Mesenchymal stem cell (in vitro differentiated cells and primary cell): ENCODE results near the gene DNHD1.
A peak's percentile ranks its signal among the peaks of the same experiment; 100 is the strongest.

ENCODE experiments used
- DNase-seq: peaks from one replicate; pipeline ENCODE4 v3.0.0-alpha.2; 2013
- H2AFZ ChIP-seq: one replicate; pipeline ENCODE4 v1.6.1; 2013; ENCODE audit warnings: low read depth, mild to moderate bottlenecking, control low read depth, inconsistent platforms, low read length, moderate library complexity
- H2AK5ac ChIP-seq: 2 replicates; pipeline ENCODE4 v1.6.1; 2013; ENCODE audit warnings: low read length, moderate library complexity, mild to moderate bottlenecking, inconsistent platforms; ENCODE audit not compliant: severe bottlenecking
- H2BK120ac ChIP-seq: one replicate; pipeline ENCODE4 v1.6.1; 2013; ENCODE audit warnings: low read depth, mild to moderate bottlenecking, inconsistent platforms, low read length, moderate library complexity
- H2BK12ac ChIP-seq, 2 experiments: one replicate each; pipeline ENCODE4 v1.6.1; 2013; ENCODE audit warnings: inconsistent platforms in 2 of 2, low read length in 2 of 2, mild to moderate bottlenecking in 2 of 2, moderate library complexity in 2 of 2, control low read depth in 1 of 2
- H2BK15ac ChIP-seq: one replicate; pipeline ENCODE4 v1.6.1; 2013; ENCODE audit warnings: mild to moderate bottlenecking, low read depth, inconsistent platforms; ENCODE audit not compliant: poor library complexity, severe bottlenecking
- H2BK5ac ChIP-seq: 2 replicates; pipeline ENCODE4 v1.6.1; 2013; ENCODE audit warnings: low read depth, mild to moderate bottlenecking, low read length, control low read depth, inconsistent platforms; ENCODE audit not compliant: poor library complexity, severe bottlenecking
- H3K14ac ChIP-seq, 2 experiments: one replicate each; pipeline ENCODE4 v1.6.1; 2013; ENCODE audit warnings: inconsistent platforms in 2 of 2, low read length in 2 of 2, control low read depth in 1 of 2, mild to moderate bottlenecking in 1 of 2, moderate library complexity in 1 of 2
- H3K18ac ChIP-seq, 2 experiments: one replicate each; pipeline ENCODE4 v1.6.1; 2013; ENCODE audit warnings: inconsistent platforms in 2 of 2, low read length in 2 of 2, control low read depth in 1 of 2, low read depth in 1 of 2, mild to moderate bottlenecking in 1 of 2
- H3K23ac ChIP-seq, 2 experiments: one replicate each; pipeline ENCODE4 v1.6.1; 2013; ENCODE audit warnings: inconsistent platforms in 2 of 2, low read length in 2 of 2, mild to moderate bottlenecking in 2 of 2, moderate library complexity in 2 of 2, control low read depth in 1 of 2
- H3K27ac ChIP-seq: 2 replicates; pipeline ENCODE4 v1.5.1; 2013; ENCODE audit warnings: mild to moderate bottlenecking, moderate library complexity, low read length, control low read depth, inconsistent platforms; ENCODE audit not compliant: poor library complexity, severe bottlenecking
- H3K27me3 ChIP-seq, 2 experiments: 2 replicates each; pipeline versions ENCODE4 v1.6.1 to v1.7.0; 2013; ENCODE audit warnings: low read length in 2 of 2, mild to moderate bottlenecking in 2 of 2, moderate library complexity in 2 of 2, control low read depth in 1 of 2, inconsistent platforms in 1 of 2; ENCODE audit not compliant: control insufficient read depth in 1 of 2, insufficient read depth in 1 of 2
- H3K36me3 ChIP-seq, 2 experiments: 2 replicates each; pipeline versions ENCODE4 v1.6.1 to v1.7.0; 2013; ENCODE audit warnings: low read length in 2 of 2, control low read depth in 1 of 2, inconsistent platforms in 1 of 2, low read depth in 1 of 2, mild to moderate bottlenecking in 1 of 2; ENCODE audit not compliant: insufficient read depth in 2 of 2, control insufficient read depth in 1 of 2
- H3K4ac ChIP-seq, 2 experiments: one replicate each; pipeline ENCODE4 v1.6.1; 2013; ENCODE audit warnings: inconsistent platforms in 2 of 2, low read length in 2 of 2, mild to moderate bottlenecking in 2 of 2, moderate library complexity in 2 of 2, control low read depth in 1 of 2, low read depth in 1 of 2
- H3K4me1 ChIP-seq: 2 replicates; pipeline ENCODE4 v1.6.1; 2013; ENCODE audit warnings: low read depth, low read length, control low read depth; ENCODE audit not compliant: control insufficient read depth, insufficient read depth
- H3K4me2 ChIP-seq: 2 replicates; pipeline ENCODE4 v1.6.1; 2013; ENCODE audit warnings: low read length, mild to moderate bottlenecking, inconsistent platforms; ENCODE audit not compliant: poor library complexity, severe bottlenecking
- H3K4me3 ChIP-seq, 2 experiments: 2 replicates each; pipeline versions ENCODE4 v1.5.1 to v1.7.0; 2013; ENCODE audit warnings: low read length in 2 of 2, mild to moderate bottlenecking in 2 of 2, control low read depth in 1 of 2, low read depth in 1 of 2; ENCODE audit not compliant: insufficient read depth in 1 of 2
- H3K79me1 ChIP-seq: replicated peaks from 2 replicates; pipeline ENCODE4 v1.6.1; 2013; ENCODE audit warnings: mild to moderate bottlenecking, control low read depth, low read length, inconsistent platforms; ENCODE audit not compliant: poor library complexity, severe bottlenecking
- H3K9ac ChIP-seq: 2 replicates; pipeline ENCODE4 v1.7.0; 2013; ENCODE audit warnings: mild to moderate bottlenecking, low read length, moderate library complexity
- H3K9me3 ChIP-seq: 2 replicates; pipeline ENCODE4 v1.7.0; 2013; ENCODE audit warnings: mild to moderate bottlenecking, low read length; ENCODE audit not compliant: control insufficient read depth
- H4K8ac ChIP-seq: one replicate; pipeline ENCODE4 v1.6.1; 2013; ENCODE audit warnings: inconsistent platforms, mild to moderate bottlenecking, low read length, moderate library complexity
- H4K91ac ChIP-seq: one replicate; pipeline ENCODE4 v1.6.1; 2013; ENCODE audit warnings: mild to moderate bottlenecking, low read length, inconsistent platforms
- WGBS: methylation state at CpG from one replicate; pipeline ENCODE4 v1.1.7; 2013; ENCODE audit warnings: mixed read lengths; 5-methylcytosine and 5-hydroxymethylcytosine counted together

Gene DNHD1

DNA sequence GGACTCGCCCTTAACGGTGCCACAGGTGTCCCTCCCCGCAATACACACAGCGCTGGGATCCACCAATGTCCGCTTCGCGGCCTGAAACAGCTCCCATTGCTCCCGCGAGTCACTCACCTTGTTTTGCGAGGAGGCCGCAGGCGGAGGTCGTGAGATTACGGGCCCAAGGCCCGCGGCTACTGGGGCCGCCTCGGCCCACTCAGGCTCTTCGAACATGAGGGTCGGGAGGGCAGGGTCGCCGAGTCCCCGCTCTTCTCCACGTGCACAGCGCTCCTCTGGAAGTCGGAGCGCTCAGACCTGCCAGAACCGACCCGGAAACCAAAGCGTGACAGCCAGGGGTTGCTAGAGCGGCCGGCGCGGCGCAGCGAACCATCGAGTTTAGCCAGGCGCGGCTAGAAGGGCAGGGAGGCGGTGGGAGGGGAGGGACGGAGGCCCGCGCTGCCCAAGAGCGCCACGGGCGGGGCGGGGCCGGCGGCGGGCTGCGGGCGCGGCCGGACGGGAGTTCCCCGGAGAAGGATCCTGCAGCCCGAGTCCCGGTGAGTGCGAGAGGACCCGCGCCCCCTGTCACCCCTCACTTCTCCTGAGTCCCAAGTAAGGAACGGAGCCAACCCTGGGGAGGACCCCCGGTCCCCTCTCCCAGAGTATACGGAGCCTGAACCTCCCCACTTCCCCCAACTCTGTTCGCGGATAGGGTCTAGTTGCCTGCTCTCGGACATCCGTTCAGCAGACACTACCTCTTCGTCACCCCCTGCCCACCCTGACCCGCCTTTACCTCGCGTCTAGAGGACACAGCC lies 106.4 kb downstream of the DNHD1 start, which contains the start of the genes ILK and RRP8:
TSS of gene ILK (plus strand) at position 488 of the 794 bp plus-strand sequence. CDS start 498 bp downstream, outside the sequence.
TSS of gene RRP8 (minus strand) at position 330 of the 794 bp plus-strand sequence. CDS start at position 216, 114 bp downstream.
- Histone ChIP-seq H3K9me3 (no peaks in the 10 kb centered on the region), H3K27ac (peak within 1 kb of the TSS; percentile 92), H2BK12ac (peak within 1 kb of the TSS in 1 of 2 experiments; percentile 79), H2BK15ac (peak within 1 kb of the TSS; percentile 2), H3K27me3 (no peaks in the 10 kb centered on the region), H3K4me2 (peak within 1 kb of the TSS; percentile 74), H3K4me1 (peaks cover 17% of the 10 kb centered on the region), H3K14ac (peak within 1 kb of the TSS in 1 of 2 experiments; percentile 96), H3K4ac (peak within 1 kb of the TSS; percentile 26 to 69), H2AK5ac (peak within 1 kb of the TSS; percentile 49), H4K8ac (no peak within 1 kb of the TSS), H3K36me3 (peaks cover 36 to 50% of the 10 kb centered on the region in 2 experiments), H3K79me1 (peaks cover 24% of the 10 kb centered on the region), H3K9ac (peak within 1 kb of the TSS; percentile 93), H2BK5ac (peak within 1 kb of the TSS; percentile 68), H4K91ac (peak within 1 kb of the TSS; percentile 48), H3K4me3 (peak within 1 kb of the TSS; percentile 85 to 98), H2BK120ac (peak within 1 kb of the TSS; percentile 35), H3K18ac (peak within 1 kb of the TSS; percentile 71 to 82), H3K23ac (peak within 1 kb of the TSS in 1 of 2 experiments; percentile 80), H2AFZ (peak within 1 kb of the TSS; percentile 78)
- DNase-seq, result peak; percentile 92
- 1% methylated on average over 67 of the region's 72 CpGs for WGBS

DNA sequence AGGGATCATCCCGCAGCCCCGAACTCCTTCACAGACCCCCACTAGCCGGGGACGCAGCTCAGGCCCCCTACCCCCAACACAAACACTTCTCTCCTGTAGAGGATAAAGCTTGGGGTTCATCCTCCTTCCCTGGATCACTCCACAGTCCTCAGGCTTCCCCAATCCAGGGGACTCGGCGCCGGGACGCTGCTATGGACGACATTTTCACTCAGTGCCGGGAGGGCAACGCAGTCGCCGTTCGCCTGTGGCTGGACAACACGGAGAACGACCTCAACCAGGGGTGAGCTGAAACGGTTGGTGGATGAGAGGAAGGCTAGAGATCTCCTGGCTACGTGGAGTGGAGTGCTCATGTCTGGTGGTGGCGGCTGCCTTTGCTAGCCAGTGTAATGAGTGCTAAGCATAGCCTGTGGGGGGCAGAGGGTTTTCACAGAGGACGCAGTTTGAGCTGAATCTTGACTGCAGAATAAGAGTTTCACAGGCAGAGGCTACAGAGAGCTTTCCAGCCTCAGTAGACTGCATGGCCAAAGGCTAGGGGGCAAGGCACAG lies 107.1 kb downstream of the DNHD1 start:
- no peak overlapping the region for H4K8ac ChIP-seq
- H2AK5ac ChIP-seq, result peak overlapping the region; percentile 49
- H3K79me1 ChIP-seq, result peaks cover 25% of the 10 kb centered on the region
- peak overlapping the region in 1 of 2 experiments; percentile 96 for H3K14ac ChIP-seq
- H2BK120ac ChIP-seq, result peak overlapping the region; percentile 35
- 0% methylated on average over 20 of the region's 20 CpGs for WGBS
- H2BK12ac ChIP-seq, result peak overlapping the region in 1 of 2 experiments; percentile 79
- H3K4me3 ChIP-seq, result peak overlapping the region; percentile 85 to 98
- H2BK15ac ChIP-seq, result peak overlapping the region; percentile 2
- H3K23ac ChIP-seq, result peak overlapping the region in 1 of 2 experiments; percentile 80
- peak overlapping the region; percentile 48 for H4K91ac ChIP-seq
- peak overlapping the region; percentile 68 for H2BK5ac ChIP-seq
- no peaks in the 10 kb centered on the region for H3K9me3 ChIP-seq
- peak; percentile 88 for DNase-seq
- peak overlapping the region; percentile 50 for H3K4me2 ChIP-seq
- peaks cover 19% of the 10 kb centered on the region for H3K4me1 ChIP-seq
- peak overlapping the region; percentile 78 for H2AFZ ChIP-seq
- H3K27me3 ChIP-seq, result no peaks in the 10 kb centered on the region
- H3K18ac ChIP-seq, result peak overlapping the region; percentile 71 to 82
- H3K27ac ChIP-seq, result peak overlapping the region; percentile 92
- peak overlapping the region; percentile 93 for H3K9ac ChIP-seq
- peak overlapping the region; percentile 20 to 69 for H3K4ac ChIP-seq
- peaks cover 38 to 50% of the 10 kb centered on the region in 2 experiments for H3K36me3 ChIP-seq

- DNase-seq, result no peak
- Histone ChIP-seq H3K18ac (no peak overlapping the region), H3K27ac (peak overlapping the region; percentile 92), H3K27me3 (no peaks in the 10 kb centered on the region), H2BK12ac (no peak overlapping the region), H2BK15ac (no peak overlapping the region), H4K91ac (no peak overlapping the region), H3K4me3 (peak overlapping the region in 1 of 2 experiments; percentile 98), H2BK120ac (no peak overlapping the region), H3K9me3 (no peaks in the 10 kb centered on the region), H2AFZ (no peak overlapping the region), H2AK5ac (no peak overlapping the region), H3K14ac (no peak overlapping the region), H3K4me2 (peak overlapping the region; percentile 50), H2BK5ac (no peak overlapping the region), H3K23ac (no peak overlapping the region), H4K8ac (no peak overlapping the region), H3K4me1 (peaks cover 20% of the 10 kb centered on the region), H3K9ac (peak overlapping the region; percentile 93), H3K4ac (no peak overlapping the region), H3K79me1 (peaks cover 26% of the 10 kb centered on the region), H3K36me3 (peaks cover 41 to 50% of the 10 kb centered on the region in 2 experiments)
- WGBS, result 48% methylated on average over 3 of the region's 3 CpGs
Observed at GRCh38 chr11:6604790-6605189, 107.7 kb downstream of the DNHD1 start.
